GM12892 (cell line): Measurements from ENCODE around the gene CLCNKA.
A peak's percentile ranks its signal among the peaks of the same experiment; 100 is the strongest.

Experiments used
- DNase-seq: peaks from one replicate; pipeline ENCODE4 v3.0.0; 2011; ENCODE audit not compliant: insufficient read length
- FAIRE-seq: peaks from 2 replicates; lab custom pipeline; 2011; peaks lifted over from hg19 to GRCh38; lab: Jason Lieb, UNC
- POLR2A ChIP-seq: IDR thresholded peaks from 2 replicates; pipeline ENCODE4 v1.6.1; 2011; ENCODE audit warnings: low read depth, low read length, control low read depth
- POLR2AphosphoS5 ChIP-seq: IDR thresholded peaks from 2 replicates; pipeline ENCODE4 v1.6.1; 2011; ENCODE audit warnings: low read depth, low read length, control low read depth
- TAF1 ChIP-seq: IDR thresholded peaks from 2 replicates; pipeline ENCODE4 v1.6.1; 2011; ENCODE audit warnings: low read depth, mild to moderate bottlenecking, control low read depth, low read length, borderline replicate concordance

CLCNKA gene

DNA sequence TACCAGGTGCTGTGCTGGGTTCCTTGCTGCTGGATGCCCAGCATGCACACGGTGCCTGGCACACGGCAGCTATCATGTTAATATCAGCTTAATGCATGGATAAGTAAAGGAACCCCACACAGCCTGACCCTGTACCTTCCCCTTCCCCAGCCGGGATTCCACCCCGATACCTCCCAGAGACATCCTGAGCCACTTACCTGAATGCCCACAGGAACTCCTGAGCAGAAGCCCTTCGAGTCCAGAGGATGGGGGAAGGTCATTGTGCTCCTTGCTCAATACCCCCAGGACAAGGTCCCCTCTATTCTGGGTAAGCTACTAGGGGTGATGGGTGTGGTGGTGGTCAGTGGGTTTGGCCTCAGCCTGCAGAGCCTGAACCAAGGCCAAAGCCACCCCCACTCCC, 50.3 kb downstream of the CLCNKA start:
- TF ChIP-seq POLR2AphosphoS5 (no peak), TAF1 (no peak), POLR2A (no peak)
- FAIRE-seq (no peak), DNase-seq (no peak)

DNA sequence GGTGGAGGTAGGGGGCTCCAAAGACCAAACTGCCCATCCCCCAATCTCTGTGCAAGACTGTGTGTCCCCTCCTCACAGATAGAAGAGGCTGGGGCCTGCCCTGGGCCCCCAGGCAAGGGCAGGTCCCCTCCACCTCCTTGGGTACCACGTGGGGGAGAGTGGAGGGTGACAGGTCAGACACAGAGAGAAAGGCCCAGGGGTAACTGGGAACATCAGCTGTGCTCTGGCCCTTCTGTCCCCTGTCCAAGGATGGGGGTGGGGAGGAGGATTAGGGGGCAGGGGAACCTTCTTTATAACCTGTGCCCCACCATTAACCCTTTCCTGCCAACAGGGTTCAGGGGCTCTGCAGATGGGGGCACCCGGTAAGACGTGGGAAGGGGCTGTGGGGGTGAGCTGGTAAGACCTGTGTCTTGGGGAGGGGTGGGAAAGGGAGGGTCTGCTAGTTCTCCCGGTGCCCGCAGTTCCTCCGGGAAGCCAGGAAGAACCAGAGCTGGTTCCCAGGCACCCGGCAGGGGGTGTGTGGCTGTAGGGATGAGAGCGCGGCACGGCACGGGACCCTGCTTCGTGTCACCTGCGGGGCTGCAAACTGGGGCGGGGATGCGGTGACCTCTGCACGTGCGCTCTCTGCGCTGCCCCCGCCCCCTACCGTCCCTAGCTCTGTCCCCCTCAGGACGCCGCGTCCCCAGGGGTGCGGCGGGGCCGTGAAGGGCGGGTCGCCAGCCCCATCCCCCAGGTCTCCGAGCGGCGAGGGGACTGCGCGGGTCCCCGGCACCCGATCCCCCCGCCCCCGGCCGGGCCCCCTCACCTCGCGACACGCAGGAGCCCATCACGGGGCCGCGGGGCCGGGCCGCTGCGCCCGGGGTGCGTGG, 51.0 kb downstream of the CLCNKA start:
- no peak for FAIRE-seq
- no peak for TF ChIP-seq POLR2AphosphoS5
- no peak for TF ChIP-seq TAF1
- no peak for TF ChIP-seq POLR2A
- DNase-seq: no peak

DNA sequence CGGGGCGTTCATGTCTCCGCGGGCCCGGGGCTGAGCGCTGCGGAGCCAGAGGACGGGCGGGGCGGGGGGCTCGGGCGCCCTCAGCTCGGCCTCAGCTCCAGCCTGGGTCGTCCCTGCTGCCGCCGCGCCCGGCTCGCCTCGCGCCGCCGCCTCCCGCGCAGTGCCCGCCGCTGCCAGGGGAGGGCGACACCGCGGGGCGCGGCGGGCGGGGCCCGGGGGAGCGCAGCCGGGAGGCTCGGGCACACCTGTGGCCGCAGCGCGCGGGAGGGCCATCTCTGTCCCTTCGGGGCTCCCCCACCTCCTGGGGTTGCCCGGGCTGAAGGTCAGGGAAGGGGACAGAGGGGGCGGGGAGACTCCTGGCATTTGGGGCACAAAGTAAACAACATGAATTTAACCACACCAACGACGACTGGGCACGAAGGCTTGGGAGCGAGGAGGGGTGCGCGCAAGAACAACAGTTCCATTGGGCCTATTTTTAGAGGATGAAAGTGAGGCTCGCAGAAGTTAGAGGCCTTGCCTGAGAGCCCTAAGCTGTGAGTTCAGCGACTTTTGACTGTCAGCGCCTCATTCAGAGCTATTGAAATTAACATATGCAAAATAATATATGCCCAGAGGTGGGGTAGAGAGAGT, 51.8 kb downstream of the CLCNKA start, which contains the start of gene FAM131C:
Gene FAM131C (minus strand): TSS at position 162 of the 630 bp plus-strand sequence. CDS start 209 bp downstream, outside the sequence.
- peak; percentile 77 for DNase-seq
- FAIRE-seq: no peak

GRCh38 chr1:16074217-16074616, 52.4 kb downstream of the CLCNKA start:
- TF ChIP-seq POLR2AphosphoS5 (no peak), POLR2A (no peak), TAF1 (no peak)
- no peak for DNase-seq
- FAIRE-seq: no peak

More for the DNA sequence above, 51.8 kb downstream of the CLCNKA start, which contains the start of gene FAM131C:
- TF ChIP-seq TAF1: no peak
- TF ChIP-seq POLR2AphosphoS5: no peak
- TF ChIP-seq POLR2A: no peak

DNA sequence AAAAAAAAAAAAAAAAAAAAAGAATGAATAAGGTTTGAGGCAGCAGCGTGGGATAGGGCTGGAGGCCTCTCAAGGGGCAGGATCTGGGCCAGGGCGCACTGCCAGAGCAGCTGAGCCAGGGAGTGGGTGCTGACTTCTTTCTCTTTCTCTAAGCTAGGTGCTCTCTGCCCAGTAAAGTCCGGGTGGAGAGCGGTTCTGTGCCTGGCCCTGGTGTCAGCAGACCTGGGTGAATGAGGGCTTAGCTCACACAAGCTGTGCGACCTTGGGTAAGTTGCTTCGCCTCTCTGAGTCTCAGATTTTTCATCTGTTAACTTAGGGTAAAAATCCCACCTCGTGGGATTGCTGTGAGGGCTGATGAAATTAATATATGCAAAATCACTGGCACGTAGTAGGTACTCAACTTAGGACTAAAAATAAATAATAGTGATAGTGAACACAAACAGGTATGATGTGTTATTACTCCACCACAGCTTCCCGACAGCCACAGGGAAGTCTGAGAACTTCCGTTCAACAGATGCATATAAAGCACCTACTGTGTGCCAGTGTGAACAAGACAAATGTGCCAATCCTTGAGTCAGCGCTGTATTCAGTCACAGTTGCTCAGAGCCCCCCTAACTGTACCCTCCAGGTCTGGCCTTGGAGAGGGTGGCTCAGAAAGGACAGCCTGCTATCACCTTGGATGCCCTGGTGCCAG, 53.6 kb downstream of the CLCNKA start:
- TF ChIP-seq POLR2A (no peak), POLR2AphosphoS5 (no peak), TAF1 (no peak)
- FAIRE-seq (no peak), DNase-seq (no peak)

DNA sequence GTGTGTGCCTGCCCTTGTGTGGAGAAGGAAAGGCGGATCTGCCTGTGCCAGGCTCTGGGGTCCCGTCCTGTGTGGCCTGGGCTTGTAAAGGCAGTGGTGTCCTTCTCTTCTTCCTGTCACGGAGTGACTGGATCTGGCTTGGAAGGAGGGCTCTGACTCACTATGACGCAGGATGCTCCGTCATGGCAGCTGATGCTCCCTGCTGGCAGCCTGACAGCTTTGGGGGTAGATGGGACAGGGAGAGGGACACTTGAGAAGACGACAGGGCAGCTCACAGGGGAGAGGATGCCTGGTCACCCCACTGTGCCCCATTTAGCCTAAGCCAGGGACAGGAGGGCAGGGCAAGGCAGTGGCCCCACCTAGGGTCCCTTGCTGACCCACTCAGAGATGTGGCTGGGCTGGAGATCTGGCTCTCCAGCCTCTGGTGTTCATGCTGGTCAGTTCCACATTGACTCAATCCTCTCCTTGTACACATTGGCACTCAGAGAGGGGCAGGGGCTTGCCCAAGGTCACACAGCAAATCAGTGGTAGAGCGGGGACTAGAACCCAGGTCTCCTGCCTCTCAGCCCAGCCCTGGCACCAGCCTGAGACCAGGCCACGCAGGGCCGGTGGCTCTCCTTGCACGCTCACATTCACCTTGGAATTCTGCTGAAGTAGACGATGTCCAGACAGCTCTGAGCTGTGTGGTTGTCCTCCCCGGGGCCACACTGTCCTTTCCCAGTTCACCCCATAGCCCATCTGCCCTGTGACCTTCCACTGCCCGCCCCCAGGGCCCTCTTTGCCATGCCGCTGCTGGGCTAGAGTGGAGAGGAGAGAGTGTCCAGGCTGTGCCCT, 54.4 kb downstream of the CLCNKA start:
- no peak for FAIRE-seq
- DNase-seq: no peak
- TF ChIP-seq POLR2A: no peak
- TF ChIP-seq TAF1: no peak
- no peak for TF ChIP-seq POLR2AphosphoS5

- no peak for TF ChIP-seq TAF1
- no peak for TF ChIP-seq POLR2AphosphoS5
- TF ChIP-seq POLR2A: no peak
- FAIRE-seq (no peak), DNase-seq (no peak)
These were observed 55.0 kb downstream of the CLCNKA start for GRCh38 chr1:16076865-16077238.

DNA sequence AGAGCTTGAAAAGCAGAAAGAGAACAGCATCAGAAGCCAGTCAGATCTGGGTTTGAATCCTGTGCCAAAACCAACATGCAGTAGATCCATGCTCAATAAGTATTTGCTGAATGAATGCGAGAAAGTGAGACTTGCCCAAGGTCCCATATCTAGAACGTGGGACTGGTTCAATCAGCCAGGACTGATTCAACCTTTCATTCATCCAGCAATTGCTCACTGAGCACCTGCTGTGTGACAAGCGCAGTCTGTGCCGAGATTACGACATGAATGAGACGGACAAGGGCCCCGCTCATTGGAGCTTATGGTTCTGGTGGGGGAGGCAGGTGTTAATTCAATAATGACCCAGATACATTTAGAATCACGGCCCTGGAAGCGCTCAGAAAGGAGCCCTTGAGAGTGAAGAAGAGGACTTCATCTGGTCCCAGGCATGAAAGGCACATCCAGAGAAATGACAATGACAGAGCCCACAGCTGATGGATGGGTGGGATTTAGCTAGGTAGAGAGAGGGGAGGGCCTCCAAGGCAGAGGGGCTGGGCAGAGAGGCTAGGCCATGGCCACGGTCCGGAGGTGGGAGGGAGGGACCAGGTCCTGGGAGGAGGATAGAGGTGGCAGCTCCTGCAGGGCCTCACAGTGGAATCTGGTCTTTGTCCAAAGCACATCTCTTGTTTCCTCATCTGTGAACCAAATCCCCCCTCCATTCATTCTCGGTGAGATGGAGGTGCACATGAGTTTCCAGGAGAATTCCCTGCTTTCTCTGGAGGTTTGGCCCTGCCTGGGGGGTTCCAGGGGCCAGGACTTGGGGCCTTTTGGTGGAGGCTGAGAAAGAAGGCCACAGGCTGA, 55.8 kb downstream of the CLCNKA start:
- TF ChIP-seq POLR2AphosphoS5 (no peak), POLR2A (no peak), TAF1 (no peak)
- FAIRE-seq (no peak), DNase-seq (no peak)

DNA sequence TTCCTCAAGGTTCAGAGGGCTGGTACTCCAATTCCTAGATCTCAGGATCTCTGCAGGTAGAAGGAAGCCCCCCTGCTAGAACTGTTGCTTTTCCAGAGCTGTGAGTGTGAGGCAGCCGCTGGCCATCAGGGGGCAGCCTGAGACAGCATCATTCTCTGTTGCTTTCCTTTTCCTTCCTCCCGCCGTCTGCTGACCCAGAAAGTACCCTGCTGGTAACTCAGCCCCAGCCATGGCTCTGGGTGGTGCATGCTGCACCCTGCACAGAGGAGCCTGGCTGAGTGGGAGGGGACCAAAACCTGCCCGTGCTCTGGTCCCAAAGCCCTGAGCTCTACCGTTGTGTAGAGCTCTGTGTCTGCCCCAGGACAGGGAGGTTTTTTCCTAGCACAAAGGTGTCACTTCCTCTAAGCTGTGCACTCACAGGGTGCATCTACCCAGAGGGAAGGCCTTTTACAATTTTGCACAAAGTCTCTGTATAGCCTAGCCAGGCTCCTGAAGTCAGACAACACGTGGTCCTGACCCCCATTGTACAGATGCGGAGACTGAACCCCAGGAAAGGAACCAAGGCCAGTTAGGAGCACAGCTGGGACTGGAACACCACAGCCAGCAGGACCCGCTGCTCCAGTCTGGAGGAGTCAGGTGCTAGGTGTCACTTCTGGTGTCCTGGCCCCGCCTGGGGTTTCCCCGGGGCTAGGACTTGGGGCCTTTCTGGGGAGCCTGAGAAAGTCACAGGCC, 57.3 kb downstream of the CLCNKA start:
- TF ChIP-seq POLR2A (no peak), POLR2AphosphoS5 (no peak), TAF1 (no peak)
- peak; percentile 95 for FAIRE-seq
- peak; percentile 67 for DNase-seq

- DNase-seq (no peak), FAIRE-seq (no peak)
- TF ChIP-seq POLR2AphosphoS5 (no peak), TAF1 (no peak), POLR2A (no peak)
These were observed 58.8 kb downstream of the CLCNKA start for GRCh38 chr1:16080422-16081150.
